NCI-H524 treated with DMSO at 0.1 percent for 48 hours (cell line): ENCODE measurements around the gene ANKLE2.
"Not testable (repeated sequence)": the region's sequence is repeated elsewhere in the genome, so short reads cannot be mapped to it uniquely, and the experiment has no call there.

Experiments used
- DNase-seq: peaks from one replicate; lab custom pipeline; 2025; lab: John Stamatoyannopoulos, UW

The ANKLE2 gene

GRCh38 chr12:132761032-132761920 is at the start of gene ANKLE2:
TSS of gene ANKLE2 (minus strand) at chr12:132761832. CDS start at chr12:132761798, 34 bp downstream.
- no peak for DNase-seq

DNA sequence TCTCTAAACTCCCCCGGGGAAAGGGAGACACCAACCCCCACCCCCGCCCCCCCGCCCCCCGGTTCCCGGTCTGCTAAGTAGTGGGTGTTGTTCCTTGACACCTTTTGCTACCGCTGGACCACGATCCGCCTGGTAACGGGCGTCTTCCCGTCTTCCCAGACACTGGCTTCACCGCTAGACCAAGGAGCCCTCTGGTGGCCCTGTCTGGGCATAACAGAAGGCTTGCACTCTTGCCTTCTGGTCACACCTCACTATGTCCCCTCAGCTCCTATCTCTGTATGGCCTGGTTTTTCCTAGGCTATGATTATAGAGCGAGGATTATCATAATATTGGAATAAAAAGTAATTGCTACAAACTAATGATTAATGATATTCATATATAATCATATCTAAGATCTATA is 47.8 kb upstream of the ANKLE2 start:
- DNase-seq, result not testable (repeated sequence)

- no peak for DNase-seq
These were observed 45.9 kb upstream of the ANKLE2 start for GRCh38 chr12:132807295-132808092.

DNA sequence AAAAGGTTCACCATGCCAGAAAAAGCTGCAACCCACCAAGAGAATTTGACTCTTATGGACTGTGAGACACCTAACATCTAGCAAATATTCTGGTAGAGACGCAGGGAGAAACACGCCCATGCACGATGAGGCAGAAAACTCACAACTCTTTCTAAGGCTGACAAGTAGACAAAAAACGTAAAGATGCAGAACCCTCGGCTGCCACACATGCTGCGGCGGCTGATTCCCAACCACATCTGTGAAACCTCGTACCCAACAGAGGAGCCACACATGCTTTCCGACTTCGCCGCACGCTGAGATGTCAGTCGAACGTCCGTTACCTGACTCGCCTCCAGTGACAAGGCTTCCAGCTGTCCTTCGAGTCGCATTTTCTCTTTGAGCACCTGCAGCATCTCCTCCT is 45.2 kb upstream of the ANKLE2 start:
- DNase-seq, result no peak

- DNase-seq, result no peak
These were observed 42.8 kb upstream of the ANKLE2 start for GRCh38 chr12:132804426-132804861.

DNA sequence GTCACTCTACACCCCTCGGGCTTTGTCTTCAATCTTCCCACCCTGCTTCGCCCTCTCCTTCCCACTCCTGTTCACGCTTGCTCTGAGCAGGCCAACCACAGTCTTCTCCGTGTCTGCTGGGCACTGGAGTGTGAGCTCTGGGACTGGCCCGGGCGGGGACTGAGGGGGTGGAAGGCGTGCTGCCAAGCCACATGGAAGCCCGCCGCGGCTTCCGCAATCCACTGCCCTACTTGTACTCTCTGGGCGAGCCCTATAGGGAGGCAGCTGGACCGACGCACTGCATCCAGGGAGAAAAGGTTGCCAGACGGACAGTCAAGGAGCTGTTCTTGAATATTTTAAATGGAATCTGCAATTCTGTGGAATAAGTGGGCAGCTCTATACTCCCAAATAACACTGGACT is 42.3 kb upstream of the ANKLE2 start:
- DNase-seq, result no peak

DNA sequence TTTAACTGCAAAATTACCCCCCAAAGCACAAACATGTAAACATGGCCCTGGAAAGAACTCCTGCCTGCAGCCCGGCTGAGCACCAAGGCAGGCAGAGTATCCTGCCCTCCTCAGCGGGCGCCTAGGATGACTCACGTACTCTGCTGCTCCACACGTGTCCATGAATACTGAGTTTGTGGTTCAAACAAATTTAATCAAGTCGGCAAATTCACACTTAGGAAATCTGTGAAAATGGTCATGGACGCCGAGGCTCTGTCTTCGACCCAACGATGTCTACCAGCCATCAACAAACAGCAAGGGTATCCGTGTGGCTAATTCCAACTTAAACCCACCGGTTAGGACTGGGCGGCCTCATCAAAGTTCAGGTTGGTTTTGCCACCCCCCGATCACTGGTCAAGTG is 41.5 kb upstream of the ANKLE2 start:
- DNase-seq, result no peak

DNA sequence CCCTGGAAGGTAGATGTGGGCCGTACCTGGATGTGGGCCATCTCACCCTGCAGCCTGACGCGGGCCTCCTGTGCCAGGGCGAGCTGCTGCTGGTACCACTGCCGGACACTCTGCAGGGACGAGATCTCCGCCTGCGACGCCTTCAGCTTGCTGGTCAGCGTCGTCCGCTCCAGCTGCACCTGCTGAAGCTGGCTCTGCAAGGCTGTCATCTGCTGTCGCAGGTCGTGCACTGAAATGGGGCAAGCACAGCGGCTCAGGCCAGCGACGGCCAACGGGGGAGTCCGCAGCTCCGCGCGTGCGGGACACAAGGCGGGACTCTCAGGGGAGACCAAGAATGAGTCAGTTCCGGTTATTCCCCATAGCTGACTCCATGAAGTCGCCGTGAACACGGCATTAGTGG is 40.1 kb upstream of the ANKLE2 start:
- DNase-seq, result no peak

- DNase-seq, result no peak
These were observed 37.2 kb upstream of the ANKLE2 start for GRCh38 chr12:132798836-132799235.

- no peak for DNase-seq
These were observed 36.4 kb upstream of the ANKLE2 start for GRCh38 chr12:132797820-132798570.

DNA sequence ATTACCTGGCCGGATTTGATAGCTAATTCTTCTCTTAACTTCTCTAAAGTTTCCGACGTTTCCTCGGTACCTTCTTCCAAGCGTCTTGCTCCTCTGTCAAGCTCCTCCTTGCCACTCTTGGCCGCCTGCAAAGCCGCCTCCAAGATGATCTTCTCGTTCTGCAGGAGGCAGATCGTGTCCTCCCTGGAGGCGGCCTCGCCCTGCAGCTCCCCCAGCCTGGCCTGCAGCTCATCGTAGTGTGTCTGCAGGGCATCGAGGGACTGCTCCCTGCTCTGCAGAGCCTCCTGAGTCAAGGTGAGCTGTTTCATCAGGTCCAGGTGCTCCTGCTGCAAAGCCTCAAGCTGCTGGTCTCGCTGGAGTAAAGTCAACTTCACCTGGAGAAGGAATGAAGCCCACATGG is 34.2 kb upstream of the ANKLE2 start:
- no peak for DNase-seq

DNA sequence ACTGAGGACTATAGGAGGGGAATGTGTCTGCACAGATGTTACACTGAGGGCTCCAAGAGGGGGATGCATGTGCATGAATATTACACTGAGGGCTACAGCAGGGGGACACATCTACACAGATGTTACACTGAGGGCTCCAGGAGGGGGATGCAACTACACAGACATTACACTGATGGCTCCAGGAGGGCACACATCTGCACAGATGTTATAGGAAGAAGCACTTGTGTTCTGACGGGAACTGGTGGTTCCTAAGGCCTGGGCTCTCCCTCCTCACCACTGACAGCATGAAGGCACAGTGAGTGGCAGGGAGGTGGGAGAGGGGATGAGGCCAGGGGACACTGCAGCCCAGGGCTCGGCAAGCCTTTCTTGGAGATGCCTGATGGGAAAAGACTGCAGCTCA is 30.3 kb upstream of the ANKLE2 start:
- not testable (repeated sequence) for DNase-seq

DNA sequence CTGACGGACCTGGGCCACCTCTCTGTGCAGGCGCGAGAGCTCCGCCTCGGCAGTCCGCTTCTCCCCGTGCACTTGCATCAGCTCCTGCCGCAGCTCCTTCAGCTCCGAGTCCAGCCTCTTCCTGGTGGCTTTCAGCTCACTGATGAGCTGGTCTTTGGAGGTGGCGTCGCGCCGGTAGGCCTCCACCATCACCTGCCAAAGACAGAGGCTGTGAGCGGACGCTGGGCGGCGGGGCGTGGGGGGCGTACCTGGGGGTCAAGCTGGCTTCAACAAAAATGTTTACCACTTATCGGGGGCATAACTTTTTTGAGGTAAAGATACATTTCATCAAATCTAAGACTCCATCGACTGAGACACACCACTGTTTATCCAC is 27.5 kb upstream of the ANKLE2 start:
- DNase-seq, result no peak

DNA sequence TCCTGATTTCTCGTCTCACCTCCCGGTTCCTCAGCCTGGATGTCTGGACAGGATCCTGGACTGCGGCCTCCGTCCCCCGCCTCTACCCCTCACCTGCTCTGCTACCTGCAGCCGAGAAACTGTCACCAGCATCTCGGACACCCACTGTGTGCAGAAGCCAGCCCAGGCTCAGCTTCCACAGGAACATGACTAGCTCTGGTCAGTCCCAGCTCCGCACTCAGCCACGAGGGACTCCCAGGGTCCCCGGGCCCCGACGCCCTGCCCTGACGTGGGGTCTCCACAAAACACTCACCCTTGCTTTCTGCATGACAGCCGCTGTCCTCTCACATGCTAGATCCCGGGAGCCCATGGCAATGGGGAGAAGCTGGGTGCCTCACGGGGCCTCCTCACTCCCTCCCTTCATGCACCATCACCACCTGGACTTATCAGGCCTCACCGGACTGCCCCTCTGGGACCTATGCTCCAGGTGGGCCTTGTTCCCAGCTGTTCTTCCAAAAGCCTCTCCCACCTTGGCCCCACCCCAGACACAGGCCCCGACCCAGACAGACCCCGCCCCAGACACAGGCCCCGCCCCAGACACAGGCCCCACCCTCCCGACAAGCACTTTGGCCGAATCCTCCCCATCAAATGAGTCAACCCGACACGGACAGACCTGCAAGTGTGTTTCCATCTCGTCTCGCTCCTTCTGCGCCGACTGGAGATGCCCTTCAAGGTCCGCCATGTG is 26.9 kb upstream of the ANKLE2 start:
- no peak for DNase-seq

DNA sequence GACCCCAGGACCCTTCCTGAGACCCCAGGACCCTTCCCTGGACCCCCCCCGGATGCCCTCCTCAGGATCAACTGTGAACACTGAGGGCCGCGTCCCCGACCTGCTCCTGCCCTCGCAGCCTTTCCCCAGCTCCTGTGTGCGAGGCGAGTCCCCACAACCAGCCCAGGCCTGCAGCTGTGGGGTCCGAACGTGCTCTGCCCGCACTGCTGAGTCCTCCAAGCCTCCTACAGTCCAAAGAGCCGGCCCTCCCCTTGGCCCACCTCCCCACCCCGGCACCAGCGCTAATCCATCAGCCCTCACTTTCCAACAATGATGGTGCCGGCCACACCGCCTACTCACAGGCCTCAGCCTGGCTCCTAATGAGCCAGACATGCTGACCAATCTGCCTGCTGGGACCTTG is 26.2 kb upstream of the ANKLE2 start:
- DNase-seq, result no peak

GRCh38 chr12:132786192-132786591 is 24.6 kb upstream of the ANKLE2 start:
- no peak for DNase-seq

DNA sequence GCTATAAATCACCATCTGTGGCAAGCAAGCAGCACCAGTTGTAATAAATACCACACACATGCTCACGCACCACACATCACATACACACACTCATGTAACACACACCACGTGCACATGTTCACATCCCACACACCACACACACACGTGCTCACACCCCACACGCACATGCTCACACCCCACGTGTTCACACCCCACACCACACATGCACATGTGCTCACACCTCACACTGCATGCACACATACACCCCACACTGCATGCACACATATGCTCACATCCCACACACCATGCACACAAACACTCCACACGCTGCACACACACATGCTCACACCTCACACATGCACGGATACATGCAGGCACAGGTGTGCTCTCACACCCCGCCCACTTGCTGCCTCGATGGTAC is 22.9 kb upstream of the ANKLE2 start:
- no peak for DNase-seq

DNA sequence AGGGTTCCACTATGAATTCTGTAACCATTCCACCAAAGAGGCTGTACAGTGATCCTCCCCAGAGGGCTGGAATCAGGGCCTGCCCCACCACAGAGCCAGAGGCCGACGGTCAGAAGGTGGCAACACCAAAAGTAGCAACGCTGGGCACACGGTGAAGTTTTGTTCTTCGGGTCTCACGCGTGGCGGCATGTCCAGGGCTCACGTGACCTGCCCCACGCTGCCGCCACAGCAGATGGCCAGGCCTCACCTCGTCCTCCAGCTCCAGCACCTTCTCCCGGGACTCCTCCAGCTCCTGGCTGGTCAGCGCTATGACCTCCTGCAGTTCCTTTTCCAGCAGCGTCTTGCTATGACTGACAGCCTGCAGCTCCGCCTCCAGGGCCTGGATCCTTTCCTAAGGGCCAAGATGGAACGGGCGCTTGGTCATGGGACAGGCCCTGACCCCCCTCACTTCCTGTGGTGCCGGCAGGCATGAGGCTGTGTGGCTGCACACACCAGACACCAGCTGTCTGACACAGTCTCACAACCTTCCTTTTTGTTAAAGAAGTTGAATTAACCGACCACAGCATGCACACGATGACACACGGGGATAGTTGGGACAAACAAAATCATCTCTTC is 22.4 kb upstream of the ANKLE2 start:
- no peak for DNase-seq

GRCh38 chr12:132781938-132782337 is 20.3 kb upstream of the ANKLE2 start:
- DNase-seq, result no peak

GRCh38 chr12:132779781-132780353 is 18.2 kb upstream of the ANKLE2 start:
- no peak for DNase-seq

DNA sequence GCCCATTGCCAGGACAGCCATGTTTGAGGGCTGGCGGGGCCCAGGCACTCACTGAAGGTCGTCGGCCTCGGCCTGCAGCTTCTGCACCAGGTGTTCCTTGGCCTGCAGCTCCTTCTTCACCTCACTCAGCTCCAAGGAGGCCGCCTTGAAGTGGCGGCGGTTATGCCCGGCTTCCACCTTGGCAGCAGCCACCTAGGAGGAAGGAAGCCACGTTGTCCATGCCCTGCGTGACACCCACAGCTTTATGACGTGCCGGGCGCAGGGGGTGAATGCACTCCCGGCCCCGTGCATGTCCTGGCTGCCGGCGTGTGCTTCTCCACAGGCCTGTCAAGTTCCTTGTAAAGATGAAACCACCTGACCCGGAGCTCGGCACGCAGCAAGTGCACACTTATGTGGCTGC is 16.0 kb upstream of the ANKLE2 start:
- DNase-seq, result no peak
